ENCODE results near the gene DYSF.

DYSF gene

DNA sequence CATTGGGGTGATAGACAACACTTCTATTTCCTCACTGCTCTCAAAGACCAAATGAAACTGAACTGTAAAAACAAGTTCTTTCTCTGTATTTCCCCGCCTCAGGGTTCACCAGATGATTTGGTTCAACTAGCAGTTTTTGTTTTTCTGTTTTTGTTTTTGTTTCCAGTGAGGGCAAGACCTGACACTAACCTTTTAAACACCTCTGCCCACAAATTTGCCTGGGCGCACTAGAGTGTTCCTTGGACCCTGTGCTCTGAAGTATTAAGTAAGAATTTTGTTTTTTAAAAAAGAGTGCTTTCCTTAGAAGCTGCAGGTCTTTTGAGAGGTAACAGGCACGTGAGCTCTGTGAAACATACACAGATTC lies 92.9 kb downstream of the DYSF start:
- DNase-seq (ENCODE audit: low read depth) = no peak
- TF ChIP-seq, protein P1, sequence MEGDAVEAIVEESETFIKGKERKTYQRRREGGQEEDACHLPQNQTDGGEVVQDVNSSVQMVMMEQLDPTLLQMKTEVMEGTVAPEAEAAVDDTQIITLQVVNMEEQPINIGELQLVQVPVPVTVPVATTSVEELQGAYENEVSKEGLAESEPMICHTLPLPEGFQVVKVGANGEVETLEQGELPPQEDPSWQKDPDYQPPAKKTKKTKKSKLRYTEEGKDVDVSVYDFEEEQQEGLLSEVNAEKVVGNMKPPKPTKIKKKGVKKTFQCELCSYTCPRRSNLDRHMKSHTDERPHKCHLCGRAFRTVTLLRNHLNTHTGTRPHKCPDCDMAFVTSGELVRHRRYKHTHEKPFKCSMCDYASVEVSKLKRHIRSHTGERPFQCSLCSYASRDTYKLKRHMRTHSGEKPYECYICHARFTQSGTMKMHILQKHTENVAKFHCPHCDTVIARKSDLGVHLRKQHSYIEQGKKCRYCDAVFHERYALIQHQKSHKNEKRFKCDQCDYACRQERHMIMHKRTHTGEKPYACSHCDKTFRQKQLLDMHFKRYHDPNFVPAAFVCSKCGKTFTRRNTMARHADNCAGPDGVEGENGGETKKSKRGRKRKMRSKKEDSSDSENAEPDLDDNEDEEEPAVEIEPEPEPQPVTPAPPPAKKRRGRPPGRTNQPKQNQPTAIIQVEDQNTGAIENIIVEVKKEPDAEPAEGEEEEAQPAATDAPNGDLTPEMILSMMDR (IDR thresholded peaks at IDR 0.05; ENCODE audit: control insufficient read depth, insufficient read depth, low read depth, low read length, missing control alignments) = no peak

DNA sequence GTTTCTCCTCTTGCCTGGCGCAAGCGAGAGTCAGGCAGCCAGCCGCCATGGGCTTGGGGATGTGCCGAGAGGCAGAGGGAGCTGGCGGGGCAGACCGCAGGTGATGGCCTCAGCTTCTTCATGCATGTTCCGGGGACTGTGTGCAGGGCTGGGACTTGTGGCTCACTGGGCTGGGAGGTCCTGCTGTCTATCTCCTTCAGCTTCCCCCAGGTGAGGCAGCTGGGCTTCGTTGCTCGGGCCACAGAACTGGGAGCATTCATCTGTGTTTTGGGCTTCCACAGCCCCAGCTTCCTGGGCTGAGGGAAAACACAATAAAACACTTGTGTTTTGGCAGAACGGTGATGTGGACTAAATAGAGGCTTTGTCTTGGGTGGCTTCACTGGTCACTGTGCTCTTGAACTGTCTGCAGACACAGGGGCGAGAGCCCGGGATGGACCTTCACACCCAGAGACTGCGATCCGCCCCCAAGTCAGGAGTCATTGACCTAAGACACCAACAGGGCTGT lies 93.5 kb downstream of the DYSF start:
- H3K4me3 ChIP-seq (ENCODE audit: control insufficient read depth, low read depth, low read length) = no peak overlapping the region
- TF ChIP-seq, protein P1 (IDR thresholded peaks at IDR 0.05; ENCODE audit: control insufficient read depth, insufficient read depth, low read depth, low read length, missing control alignments) = no peak
- DNase-seq (ENCODE audit: low read depth) = no peak

More for the DNA sequence above, 92.9 kb downstream of the DYSF start:
- H3K4me3 ChIP-seq (ENCODE audit: control insufficient read depth, low read depth, low read length) = no peak overlapping the region

DNA sequence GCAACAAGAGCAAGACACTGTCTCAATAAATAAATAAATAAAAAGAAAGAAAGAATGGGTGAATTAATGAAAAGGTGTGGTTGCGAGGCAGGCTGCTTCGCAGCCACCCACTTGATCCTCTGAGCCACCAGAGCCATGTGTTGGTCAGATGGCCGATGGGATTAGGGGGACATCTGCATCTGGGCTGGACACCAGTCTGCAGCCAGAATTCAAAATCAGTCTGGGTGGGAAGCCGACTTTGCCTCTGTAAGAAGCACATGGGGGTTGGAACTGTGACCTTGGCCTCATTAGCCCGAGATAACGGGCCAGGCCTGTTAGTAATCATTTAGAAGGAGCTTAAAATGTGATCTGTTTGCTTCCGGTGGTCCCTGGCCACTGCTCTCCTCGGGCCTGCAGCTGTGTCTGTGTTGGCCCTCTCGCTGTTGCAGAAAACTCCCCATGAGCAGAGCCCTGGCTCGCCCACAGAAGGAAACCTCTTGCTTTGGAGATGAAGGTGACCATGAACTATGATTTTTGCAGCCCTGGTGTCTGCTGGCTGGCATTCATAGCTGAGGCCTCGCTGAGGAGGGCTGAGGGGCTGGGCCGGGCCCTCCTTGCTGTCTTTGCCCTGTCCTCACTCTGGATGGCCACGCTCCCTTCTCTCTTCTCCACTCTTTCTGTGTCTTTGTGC lies 94.4 kb downstream of the DYSF start:
- H3K4me3 ChIP-seq (ENCODE audit: control insufficient read depth, low read depth, low read length) = no peak overlapping the region
- TF ChIP-seq, protein P1 (IDR thresholded peaks at IDR 0.05; ENCODE audit: control insufficient read depth, insufficient read depth, low read depth, low read length, missing control alignments) = no peak
- DNase-seq (ENCODE audit: low read depth) = no peak

DNA sequence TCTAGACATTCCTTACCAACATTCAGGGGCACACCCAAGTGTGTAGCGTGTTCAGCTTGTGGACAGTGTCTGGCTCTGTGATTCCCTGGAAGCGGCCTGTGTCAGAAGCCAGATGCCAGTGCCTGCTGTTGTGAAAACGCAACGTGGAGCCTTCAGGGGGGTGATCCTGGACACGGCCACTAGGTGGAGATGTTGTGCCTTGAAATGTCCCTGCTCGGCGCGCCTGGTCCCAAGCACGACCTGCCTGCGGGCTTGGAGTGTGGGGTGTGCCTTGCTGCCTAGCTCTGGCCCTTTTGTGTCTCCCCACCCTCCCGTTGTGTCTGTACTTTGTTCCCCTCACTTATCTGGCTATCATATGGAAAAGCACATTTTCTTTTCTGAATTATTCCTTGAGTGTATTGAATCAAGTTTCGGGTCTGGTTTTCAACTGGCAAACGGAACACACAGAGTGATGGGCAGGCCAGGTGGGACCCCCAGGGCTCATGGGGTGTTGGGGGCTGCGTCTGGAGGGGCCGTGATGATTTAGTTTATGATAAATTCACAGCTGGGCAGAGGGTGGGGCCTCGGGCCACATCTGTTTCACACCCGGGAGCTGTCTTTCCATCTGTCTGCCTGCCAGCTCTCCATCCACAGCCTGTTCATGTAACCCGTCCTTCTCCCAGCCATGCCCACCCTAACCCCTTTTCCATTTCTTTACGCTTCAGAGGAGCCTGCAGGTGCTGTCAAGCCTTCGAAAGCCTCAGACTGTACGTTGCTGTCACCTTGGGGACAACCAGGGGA lies 95.5 kb downstream of the DYSF start:
- TF ChIP-seq, protein P1 (IDR thresholded peaks at IDR 0.05; ENCODE audit: control insufficient read depth, insufficient read depth, low read depth, low read length, missing control alignments) = peak; percentile 85
- no peak for DNase-seq (ENCODE audit: low read depth)
- no peak overlapping the region for H3K4me3 ChIP-seq (ENCODE audit: control insufficient read depth, low read depth, low read length)

DNA sequence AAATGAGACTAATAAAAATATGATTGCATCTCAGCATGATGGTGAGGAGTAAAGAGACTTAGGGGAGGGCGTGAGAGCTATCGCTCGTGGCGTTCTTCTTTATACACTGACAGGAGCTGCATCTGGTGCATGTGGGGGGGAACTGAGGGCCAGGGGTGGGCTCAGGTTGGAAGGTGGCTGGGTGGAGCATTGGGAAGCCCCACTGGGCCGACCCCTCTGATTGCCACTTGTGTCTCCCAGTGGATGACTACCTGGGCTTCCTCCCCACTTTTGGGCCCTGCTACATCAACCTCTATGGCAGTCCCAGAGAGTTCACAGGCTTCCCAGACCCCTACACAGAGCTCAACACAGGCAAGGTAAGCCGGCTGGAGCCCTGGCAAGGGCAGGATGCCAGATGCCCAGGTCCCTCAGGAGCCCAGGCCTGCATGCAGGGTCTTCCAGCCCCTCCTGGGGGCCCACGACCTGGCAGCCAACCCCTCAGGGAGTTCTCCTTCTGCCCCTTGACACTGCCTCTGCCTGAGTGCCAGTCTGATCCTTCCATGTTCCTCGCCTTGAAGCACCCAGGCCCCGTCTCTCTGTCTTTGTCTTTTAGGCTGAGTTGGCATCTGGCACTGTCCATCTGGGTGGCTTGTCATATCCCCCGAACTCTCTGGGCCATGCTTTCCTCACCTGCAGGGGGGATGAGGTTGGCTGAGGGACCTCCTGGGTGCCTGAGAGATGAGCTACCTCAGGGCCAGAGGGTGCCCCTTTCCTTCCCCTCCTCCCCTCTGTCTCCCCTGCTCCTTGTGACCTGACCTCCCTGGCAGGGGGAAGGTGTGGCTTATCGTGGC lies 97.7 kb downstream of the DYSF start:
- TF ChIP-seq, protein P1 (IDR thresholded peaks at IDR 0.05; ENCODE audit: control insufficient read depth, insufficient read depth, low read depth, low read length, missing control alignments) = no peak
- DNase-seq (ENCODE audit: low read depth) = no peak
- no peak overlapping the region for H3K4me3 ChIP-seq (ENCODE audit: control insufficient read depth, low read depth, low read length)

DNA sequence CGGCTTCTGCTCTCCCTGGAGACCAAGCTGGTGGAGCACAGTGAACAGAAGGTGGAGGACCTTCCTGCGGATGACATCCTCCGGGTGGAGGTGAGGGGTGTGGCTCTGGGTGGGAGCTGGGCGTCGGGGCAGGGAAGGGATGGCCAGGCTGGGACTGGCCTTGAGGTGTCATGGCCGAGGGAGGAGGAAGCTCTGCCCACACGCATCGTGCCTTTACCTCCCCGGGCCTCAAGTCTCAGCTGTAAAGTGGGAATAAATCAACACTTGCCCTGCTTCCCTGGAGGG lies 98.2 kb downstream of the DYSF start:
- DNase-seq (ENCODE audit: low read depth) = no peak
- TF ChIP-seq, protein P1 (IDR thresholded peaks at IDR 0.05; ENCODE audit: control insufficient read depth, insufficient read depth, low read depth, low read length, missing control alignments) = no peak

More for the DNA sequence above, 98.2 kb downstream of the DYSF start:
- H3K4me3 ChIP-seq (ENCODE audit: control insufficient read depth, low read depth, low read length) = no peak overlapping the region

Data from AG09309 (cell line).